Body of pancreas (tissue), 4 donors: Measurements from ENCODE around the gene ZBED1. TPM values are rescaled to one million over a fixed set of nuclear protein-coding genes. Genes with fewer than 3 reads are reported as not detected.

ENCODE experiments used
- ATAC-seq: fragments of 150-250 bp; one replicate; pipeline ENCODE4 v1.9.1; 2016
- DNase-seq, 4 donors: peaks; one replicate each; pipeline ENCODE4 v3.0.0-alpha.2; 2019
- H3K27ac ChIP-seq, 4 donors: fragments of 200-600 bp; sonication (generic); 1 replicate in 3 of 4; 2 replicates in 1 of 4; pipeline versions ENCODE4 v1.5.1 to v1.6.1; 2016 to 2019; ENCODE audit warnings: mild to moderate bottlenecking in 1 of 4, mixed read lengths in 1 of 4, moderate library complexity in 1 of 4
- H3K27me3 ChIP-seq, 2 donors: fragments of 200-600 bp; sonication (generic); one replicate each; pipeline ENCODE4 v1.6.0; 2016; ENCODE audit warnings: mild to moderate bottlenecking in 1 of 2
- H3K36me3 ChIP-seq, 2 donors: fragments of 200-600 bp; sonication (generic); replicated peaks in 1 of 2; 2 replicates each; pipeline ENCODE4 v1.5.1; 2016; ENCODE audit warnings: low read depth in 2 of 2; ENCODE audit not compliant: insufficient read depth in 1 of 2
- H3K4me1 ChIP-seq: fragments of 200-600 bp; sonication (generic); one replicate; pipeline ENCODE4 v1.6.0; 2016
- H3K4me3 ChIP-seq, 2 donors: fragments of 200-600 bp; sonication (generic); 1 replicate in 1 of 2; 2 replicates in 1 of 2; pipeline ENCODE4 v1.5.1; 2016 to 2019
- H3K9me3 ChIP-seq, 3 donors: fragments of 200-600 bp; sonication (generic); 1 replicate in 2 of 3; 2 replicates in 1 of 3; pipeline ENCODE4 v1.5.1; 2016
- POLR2A ChIP-seq, 3 donors: fragments of 450-650 bp; IDR thresholded peaks; one replicate each; pipeline ENCODE4 v1.6.1; 2016; ENCODE audit warnings: antibody characterized with exemption in 3 of 3, mild to moderate bottlenecking in 2 of 3
- WGBS, 2 donors: methylation state at CpG; one replicate each; pipeline ENCODE4 v1.1.5; 2017; 5-methylcytosine and 5-hydroxymethylcytosine counted together
- intact Hi-C: fragments of 100-400 bp; cut with DNase I; formaldehyde crosslinking; loops from one replicate; pipeline ENCODE4 v1.15.1; 2023
- total RNA-seq, 2 donors: library from RNA; depleted of rRNA; stranded (reverse); fragments of >200 nt; gene quantifications; one replicate each; pipeline ENCODE4 v1.1.0, GENCODE V29; 2016
- TF ChIP-seq, protein P1 (sequence below), 7 experiments: fragments of 450-650 bp in 4 of 7; fragments of 200-600 bp in 3 of 7; sonication (generic) in 3 of 7; IDR thresholded peaks; one replicate each; pipeline ENCODE4 v1.5.1; 2016 to 2019; ENCODE audit warnings: antibody characterized with exemption in 7 of 7

Gene ZBED1
- total RNA-seq, 2 donors from 2014 or later = 35.5 to 39.2 TPM

DNA sequence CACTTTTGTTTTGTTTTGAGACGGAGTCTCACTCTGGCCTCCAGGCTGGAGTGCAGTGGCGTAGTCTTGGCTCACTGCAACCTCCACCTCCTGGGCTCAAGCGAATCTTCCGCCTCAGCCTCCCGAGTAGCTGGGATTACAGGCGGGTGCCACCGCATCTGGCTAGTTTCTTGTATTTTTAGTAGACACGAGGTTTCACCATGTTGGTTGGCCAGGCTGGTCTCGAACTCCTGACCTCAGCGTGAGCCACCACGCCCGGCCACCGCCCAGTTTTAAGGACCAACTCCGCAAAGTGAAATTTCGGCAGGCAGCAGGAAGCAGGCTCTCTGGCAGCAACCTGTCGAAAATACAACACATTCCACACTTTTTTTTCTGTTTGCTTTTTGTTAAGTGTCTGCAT is 13.4 kb downstream of the ZBED1 start:
- DNase-seq = no peak
- 89 to 93% methylated on average over 16 of the region's 16 CpGs for WGBS, 2 donors

DNA sequence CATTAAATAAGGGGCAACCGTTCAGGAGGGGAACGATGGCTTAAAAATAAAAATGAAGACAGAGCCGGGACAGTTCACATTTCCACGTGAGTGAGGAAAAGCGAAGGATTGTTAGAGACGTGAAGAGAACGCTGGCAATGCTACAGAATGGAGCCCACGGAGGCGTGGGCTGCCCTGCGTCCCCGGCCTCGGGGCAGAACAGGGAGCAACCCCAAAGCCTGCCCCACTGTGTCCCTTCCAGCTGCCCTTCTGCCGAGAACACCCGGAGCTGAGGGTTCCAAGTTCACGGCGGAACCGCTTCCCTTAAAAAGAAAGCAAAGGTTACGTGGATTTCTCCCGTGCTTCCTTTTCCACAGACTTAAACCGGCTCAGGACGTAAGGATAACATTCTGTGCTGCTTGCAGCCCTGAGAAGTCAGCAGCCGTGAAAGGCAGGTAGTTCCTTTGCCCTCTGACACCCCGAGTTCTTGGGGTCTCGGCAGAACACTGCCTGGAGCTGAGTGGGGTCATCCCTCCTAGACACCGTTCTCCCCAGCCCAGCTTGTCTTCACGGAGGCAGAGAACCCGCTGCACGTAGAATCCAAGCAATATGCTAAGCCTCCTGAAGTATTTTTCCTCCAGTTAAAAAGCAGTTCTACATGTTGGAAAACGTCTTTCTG is 14.2 kb downstream of the ZBED1 start:
- H3K27ac ChIP-seq = no peak overlapping the region
- no peak for DNase-seq

More for the DNA sequence above, 13.4 kb downstream of the ZBED1 start:
- no peaks in the 10 kb centered on the region for H3K27me3 ChIP-seq
- H3K36me3 ChIP-seq = peaks cover 25 to 27% of the 10 kb centered on the region in 2 donors
- intact Hi-C loops = no loop called here
- H3K27ac ChIP-seq = no peak overlapping the region
- no peak overlapping the region for H3K4me3 ChIP-seq
- TF ChIP-seq, protein P1, sequence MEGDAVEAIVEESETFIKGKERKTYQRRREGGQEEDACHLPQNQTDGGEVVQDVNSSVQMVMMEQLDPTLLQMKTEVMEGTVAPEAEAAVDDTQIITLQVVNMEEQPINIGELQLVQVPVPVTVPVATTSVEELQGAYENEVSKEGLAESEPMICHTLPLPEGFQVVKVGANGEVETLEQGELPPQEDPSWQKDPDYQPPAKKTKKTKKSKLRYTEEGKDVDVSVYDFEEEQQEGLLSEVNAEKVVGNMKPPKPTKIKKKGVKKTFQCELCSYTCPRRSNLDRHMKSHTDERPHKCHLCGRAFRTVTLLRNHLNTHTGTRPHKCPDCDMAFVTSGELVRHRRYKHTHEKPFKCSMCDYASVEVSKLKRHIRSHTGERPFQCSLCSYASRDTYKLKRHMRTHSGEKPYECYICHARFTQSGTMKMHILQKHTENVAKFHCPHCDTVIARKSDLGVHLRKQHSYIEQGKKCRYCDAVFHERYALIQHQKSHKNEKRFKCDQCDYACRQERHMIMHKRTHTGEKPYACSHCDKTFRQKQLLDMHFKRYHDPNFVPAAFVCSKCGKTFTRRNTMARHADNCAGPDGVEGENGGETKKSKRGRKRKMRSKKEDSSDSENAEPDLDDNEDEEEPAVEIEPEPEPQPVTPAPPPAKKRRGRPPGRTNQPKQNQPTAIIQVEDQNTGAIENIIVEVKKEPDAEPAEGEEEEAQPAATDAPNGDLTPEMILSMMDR (IDR thresholded peaks at IDR 0.05) = no peak
- TF ChIP-seq POLR2A (IDR thresholded peaks at IDR 0.05) = no peak
- peaks cover 30% of the 10 kb centered on the region for H3K4me1 ChIP-seq
- no peaks in the 10 kb centered on the region for H3K9me3 ChIP-seq
- ATAC-seq = no peak

DNA sequence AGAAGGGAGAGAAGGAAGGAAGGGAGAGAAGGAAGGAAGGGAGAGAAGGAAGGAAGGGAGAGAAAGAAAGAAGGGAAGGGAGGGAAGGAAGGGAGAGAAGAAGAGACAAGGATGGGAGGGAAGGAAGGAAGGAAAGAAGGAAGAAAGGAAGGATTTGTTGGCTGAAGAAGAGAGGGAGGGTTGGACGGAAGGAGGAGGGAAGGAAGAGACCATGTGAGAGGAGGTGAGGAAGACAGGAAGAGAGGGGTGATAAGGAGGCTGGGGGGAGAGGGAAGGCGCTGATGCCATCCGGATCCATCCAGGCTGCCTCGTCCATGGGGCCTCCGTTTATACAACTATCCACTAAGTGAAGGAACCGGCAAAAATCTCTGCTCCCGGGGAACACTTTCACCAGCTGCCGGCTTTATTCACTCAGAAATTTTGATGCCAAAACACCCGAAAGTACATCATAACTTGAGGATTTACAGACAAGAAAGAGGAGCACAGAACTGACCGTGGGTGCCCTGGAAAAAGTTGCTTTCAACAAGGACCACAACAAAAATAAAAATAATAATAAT is 14.9 kb downstream of the ZBED1 start:
- H3K27ac ChIP-seq = no peak overlapping the region
- no peaks in the 10 kb centered on the region for H3K27me3 ChIP-seq
- DNase-seq (peak in 1 of 4 donors; percentile 3), ATAC-seq (no peak)
- no peak overlapping the region for H3K4me3 ChIP-seq
- TF ChIP-seq POLR2A (IDR thresholded peaks at IDR 0.05) = no peak
- TF ChIP-seq, protein P1 (IDR thresholded peaks at IDR 0.05) = no peak
- WGBS, 2 donors = 80 to 86% methylated on average over 10 of the region's 10 CpGs
- H3K4me1 ChIP-seq = peaks cover 15% of the 10 kb centered on the region
- no peaks in the 10 kb centered on the region for H3K9me3 ChIP-seq
- intact Hi-C loops = no loop called here
- H3K36me3 ChIP-seq = peaks cover 25 to 27% of the 10 kb centered on the region in 2 donors

More for the DNA sequence above, 14.2 kb downstream of the ZBED1 start:
- 84 to 91% methylated on average over 24 to 29 of the region's 29 CpGs for WGBS, 2 donors
- H3K27me3 ChIP-seq = no peaks in the 10 kb centered on the region
- H3K4me1 ChIP-seq = peaks cover 22% of the 10 kb centered on the region
- H3K4me3 ChIP-seq = no peak overlapping the region
- peaks cover 25 to 27% of the 10 kb centered on the region in 2 donors for H3K36me3 ChIP-seq
- TF ChIP-seq POLR2A (IDR thresholded peaks at IDR 0.05) = no peak
- TF ChIP-seq, protein P1 (IDR thresholded peaks at IDR 0.05) = no peak
- no peaks in the 10 kb centered on the region for H3K9me3 ChIP-seq
- ATAC-seq = no peak
- intact Hi-C loops = no loop called here

DNA sequence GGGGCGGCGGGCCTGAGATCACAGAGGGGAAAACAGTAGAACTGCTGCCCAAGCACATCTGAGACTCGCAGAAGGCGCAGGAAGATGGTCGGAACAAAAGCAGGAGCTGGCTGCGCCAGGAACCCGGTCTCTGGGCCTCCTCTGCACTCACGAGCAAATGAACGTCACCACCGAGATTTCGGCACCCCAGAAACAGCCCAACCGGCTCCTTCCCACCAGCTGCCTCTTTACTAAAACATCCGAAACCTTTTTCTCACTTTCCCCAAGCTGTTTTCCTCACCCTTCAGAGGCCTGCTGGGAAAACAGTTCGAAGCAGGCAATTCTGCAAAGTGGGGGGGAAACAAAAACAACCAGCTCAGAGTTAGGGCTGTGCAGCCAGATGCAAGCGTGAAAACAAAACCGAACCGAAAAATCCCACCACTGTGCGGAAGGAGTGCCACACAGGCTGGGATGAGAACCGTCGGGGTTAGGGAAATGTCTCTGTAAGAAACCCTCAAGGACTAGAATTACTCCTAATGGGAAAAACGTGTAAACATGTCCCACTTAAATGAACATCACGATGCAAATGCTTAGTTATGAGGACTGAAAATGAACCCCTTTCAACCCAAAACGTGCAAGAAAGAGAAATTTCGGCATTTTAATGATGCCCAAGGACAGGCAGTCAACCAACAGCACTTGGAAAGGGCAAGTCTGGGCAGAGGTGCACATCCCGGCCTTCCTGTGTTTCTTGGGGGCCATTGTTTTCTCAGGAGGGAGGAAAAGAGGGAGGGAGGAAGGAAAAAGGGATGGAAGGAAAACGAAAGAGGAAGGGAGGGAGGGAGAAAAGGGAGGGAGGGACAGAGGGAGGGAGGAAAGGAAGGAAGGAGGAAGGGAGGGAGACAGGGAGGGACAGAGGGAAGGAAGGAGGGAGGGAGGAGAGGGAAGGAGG is 15.8 kb downstream of the ZBED1 start:
- intact Hi-C loops = no loop called here
- no peak for ATAC-seq
- 78 to 79% methylated on average over 26 of the region's 26 CpGs for WGBS, 2 donors
- Histone ChIP-seq H3K4me3 (no peak overlapping the region), H3K9me3 (no peaks in the 10 kb centered on the region), H3K27ac (peak overlapping the region in 1 of 4 donors; percentile 47), H3K4me1 (peaks cover 8% of the 10 kb centered on the region), H3K36me3 (peaks cover 21 to 24% of the 10 kb centered on the region in 2 donors), H3K27me3 (no peaks in the 10 kb centered on the region)
- TF ChIP-seq, protein P1 (IDR thresholded peaks at IDR 0.05) = no peak
- TF ChIP-seq POLR2A (IDR thresholded peaks at IDR 0.05) = no peak
- no peak for DNase-seq
